ENCODE measurements around the gene YPEL2. TPM values are rescaled to one million over a fixed set of nuclear protein-coding genes. Genes with fewer than 3 reads are reported as not detected.

The YPEL2 gene
- total and polyA plus RNA-seq, 9 donors = 6.6 to 28.1 (median 10.6) TPM

GRCh38 chr17:59345476-59345875, 14.0 kb downstream of the YPEL2 start:
- no peaks in the 10 kb centered on the region for H3K4me1 ChIP-seq (ENCODE audit: insufficient read depth)

GRCh38 chr17:59346341-59346740, 14.9 kb downstream of the YPEL2 start:
- Histone ChIP-seq H3K4me1 (ENCODE audit: insufficient read depth) (no peaks in the 10 kb centered on the region), H3K27ac (peak overlapping the region in 1 of 2 donors; percentile 12), H3K27me3 (no peaks in the 10 kb centered on the region), H3K4me3 (no peak overlapping the region), H3K9me3 (no peaks in the 10 kb centered on the region), H3K36me3 (no peaks in the 10 kb centered on the region)
- WGBS, 3 donors = 92 to 96% (median 95%) methylated on average over 4 of the region's 4 CpGs
- TF ChIP-seq CTCF (IDR thresholded peaks at IDR 0.05) = no peak
- TF ChIP-seq POLR2A (IDR thresholded peaks at IDR 0.05) = no peak
- TF ChIP-seq EP300 (IDR thresholded peaks at IDR 0.05) = no peak
- intact Hi-C loops (cut with DNase I) = no loop called here
- DNase-seq = no peak

More at GRCh38 chr17:59345476-59345875, 14.0 kb downstream of the YPEL2 start:
- intact Hi-C loops (cut with DNase I) = no loop called here
- no peak overlapping the region for H3K27ac ChIP-seq
- no peaks in the 10 kb centered on the region for H3K27me3 ChIP-seq
- H3K4me3 ChIP-seq = no peak overlapping the region
- TF ChIP-seq EP300 (IDR thresholded peaks at IDR 0.05) = no peak
- TF ChIP-seq POLR2A (IDR thresholded peaks at IDR 0.05) = no peak
- TF ChIP-seq CTCF (IDR thresholded peaks at IDR 0.05) = no peak
- no peaks in the 10 kb centered on the region for H3K9me3 ChIP-seq
- 91 to 96% (median 94%) methylated on average over 7 of the region's 7 CpGs for WGBS, 3 donors
- DNase-seq = no peak
- no peaks in the 10 kb centered on the region for H3K36me3 ChIP-seq

- Histone ChIP-seq H3K36me3 (no peaks in the 10 kb centered on the region), H3K27ac (no peak overlapping the region), H3K4me3 (no peak overlapping the region), H3K9me3 (no peaks in the 10 kb centered on the region), H3K27me3 (no peaks in the 10 kb centered on the region), H3K4me1 (ENCODE audit: insufficient read depth) (no peaks in the 10 kb centered on the region)
- DNase-seq = no peak
- intact Hi-C loops (cut with DNase I) = no loop called here
- WGBS, 3 donors = 97 to 99% (median 98%) methylated on average over 6 of the region's 6 CpGs
- TF ChIP-seq POLR2A (IDR thresholded peaks at IDR 0.05) (no peak), EP300 (IDR thresholded peaks at IDR 0.05) (no peak), CTCF (IDR thresholded peaks at IDR 0.05) (no peak)
Observed at GRCh38 chr17:59346876-59347407, 15.5 kb downstream of the YPEL2 start.

- WGBS, 3 donors = 88 to 92% (median 89%) methylated on average over 7 of the region's 7 CpGs
- H3K27ac ChIP-seq = no peak overlapping the region
- H3K4me3 ChIP-seq = no peak overlapping the region
- H3K27me3 ChIP-seq = no peaks in the 10 kb centered on the region
- no peaks in the 10 kb centered on the region for H3K9me3 ChIP-seq
- intact Hi-C loops (cut with DNase I) = no loop called here
- peaks cover 2% of the 10 kb centered on the region for H3K4me1 ChIP-seq (ENCODE audit: insufficient read depth)
- DNase-seq = no peak
- no peak for TF ChIP-seq CTCF (IDR thresholded peaks at IDR 0.05)
- no peak for TF ChIP-seq EP300 (IDR thresholded peaks at IDR 0.05)
- no peak for TF ChIP-seq POLR2A (IDR thresholded peaks at IDR 0.05)
- no peaks in the 10 kb centered on the region for H3K36me3 ChIP-seq
Observed at GRCh38 chr17:59347975-59348391, 16.5 kb downstream of the YPEL2 start.
